Activated naive CD4-positive, alpha-beta T cell treated with anti-CD3 and anti-CD28 coated beads, Interleukin-2, amount 50 U/mL, for 16 hours (primary cell): ENCODE data around the gene SOBP.
A peak's percentile ranks its signal among the peaks of the same experiment; 100 is the strongest.

ENCODE experiments used
- DNase-seq: peaks from one replicate; pipeline ENCODE4 v3.0.0-alpha.2; 2020

The SOBP gene

DNA sequence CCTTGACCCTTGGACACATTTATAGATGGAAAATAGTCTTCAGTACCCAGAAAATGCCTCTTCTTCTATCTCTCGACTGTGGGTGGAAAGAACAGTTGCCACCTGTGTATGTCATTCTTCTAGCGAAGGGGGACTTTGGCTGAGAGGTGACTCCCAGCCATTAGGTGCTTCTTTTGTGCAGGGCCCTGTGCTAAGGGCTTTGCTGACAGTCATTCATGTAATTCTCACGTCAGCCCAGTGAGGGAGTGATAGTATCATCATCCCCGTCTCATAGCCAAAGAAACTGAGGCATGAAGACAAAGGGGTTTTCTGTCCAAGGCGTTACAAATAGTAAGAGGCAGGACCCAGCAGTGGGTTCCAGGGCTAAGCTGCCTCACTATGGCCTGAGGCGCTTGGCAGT, 173.4 kb downstream of the SOBP start:
- no peak for DNase-seq

DNA sequence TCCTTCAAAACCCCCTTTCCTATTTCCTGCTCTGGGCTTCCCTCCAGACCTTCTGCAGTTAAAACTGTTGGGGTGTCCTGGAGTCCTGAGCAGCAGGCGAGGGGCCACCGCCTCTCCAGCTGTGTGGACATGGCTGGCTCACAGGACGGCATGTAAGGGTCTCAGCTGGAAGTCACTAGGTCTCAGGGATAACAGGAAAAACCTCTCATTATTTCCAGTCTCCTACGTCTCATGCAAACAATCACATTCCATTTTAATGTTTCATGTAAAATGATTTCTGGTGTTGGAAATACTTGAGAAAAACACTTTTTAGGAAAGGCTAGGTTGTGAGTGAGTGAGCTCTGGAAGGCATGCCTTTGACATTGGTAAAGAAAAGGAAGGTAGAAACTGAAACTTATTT, 175.5 kb downstream of the SOBP start:
- DNase-seq: no peak

DNA sequence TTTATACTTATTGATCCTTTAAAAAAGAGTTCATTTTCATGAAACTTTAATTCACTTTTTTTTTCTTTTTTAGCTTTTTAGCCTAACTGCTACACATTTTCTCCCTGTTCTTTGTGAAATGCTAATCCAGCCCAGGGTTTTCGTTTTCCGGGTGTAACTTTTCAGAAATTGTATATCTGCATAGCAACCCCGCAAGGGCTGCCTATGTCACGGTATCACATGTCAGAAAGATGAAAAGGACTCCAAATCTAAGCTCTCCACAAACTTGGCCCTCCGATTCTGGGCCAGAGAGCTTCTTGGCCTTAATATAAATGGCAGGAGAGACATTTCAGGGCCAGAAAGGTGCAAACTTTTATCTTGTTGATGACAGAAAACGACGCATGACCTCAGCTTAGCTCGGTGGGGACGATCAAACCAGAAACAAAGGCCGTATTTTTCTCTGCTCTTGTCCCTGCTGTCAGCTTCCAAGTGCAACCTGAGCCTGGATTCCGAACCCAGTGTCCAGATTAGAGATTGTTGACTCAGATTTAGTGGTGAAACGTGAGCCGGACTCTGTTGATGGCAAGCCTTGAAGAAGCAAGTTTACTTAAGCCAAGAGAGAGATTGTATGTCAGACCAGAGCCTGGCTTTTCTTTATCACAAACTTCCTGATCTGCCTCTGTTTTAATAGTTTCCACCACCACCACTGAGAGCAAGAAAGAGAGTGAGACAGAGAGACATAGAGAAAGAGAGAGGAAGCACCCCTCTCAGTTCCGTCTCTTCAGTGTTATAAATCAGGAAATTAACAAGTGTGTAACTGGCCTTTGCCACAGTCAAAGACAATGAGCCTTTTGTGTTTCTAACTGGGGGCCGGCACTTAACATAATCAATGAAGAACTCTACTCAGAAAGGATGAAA, 176.4 kb downstream of the SOBP start:
- no peak for DNase-seq

DNA sequence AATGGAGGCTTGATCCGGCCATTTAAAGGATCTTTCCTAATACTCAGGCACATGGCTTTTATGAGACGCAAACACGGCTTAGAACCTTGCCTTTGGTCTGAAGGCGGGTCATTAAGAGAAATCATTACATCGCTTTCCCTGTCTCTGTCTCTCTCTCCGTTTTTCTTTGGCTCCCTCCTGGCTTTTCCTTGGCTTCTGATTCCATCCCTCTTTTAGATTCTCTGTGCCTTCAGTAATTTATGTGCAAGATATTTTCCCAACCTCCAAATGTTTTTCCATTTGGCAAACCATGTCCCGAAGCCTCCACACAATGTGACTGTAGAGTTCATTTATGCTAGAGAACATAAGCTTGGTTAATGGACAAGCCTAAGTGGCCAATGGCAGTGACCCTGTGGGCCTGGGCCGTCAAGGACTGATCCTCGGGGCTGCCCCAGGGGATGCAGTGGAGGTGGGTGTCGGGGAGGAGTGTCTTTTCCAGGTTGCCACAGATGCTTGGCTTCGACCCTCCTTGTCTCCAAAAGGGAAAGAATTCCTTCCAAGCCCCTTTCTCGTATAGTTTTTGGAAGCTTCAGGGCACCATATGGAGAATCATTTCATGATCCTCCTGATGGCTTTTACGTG, 177.2 kb downstream of the SOBP start:
- no peak for DNase-seq

DNA sequence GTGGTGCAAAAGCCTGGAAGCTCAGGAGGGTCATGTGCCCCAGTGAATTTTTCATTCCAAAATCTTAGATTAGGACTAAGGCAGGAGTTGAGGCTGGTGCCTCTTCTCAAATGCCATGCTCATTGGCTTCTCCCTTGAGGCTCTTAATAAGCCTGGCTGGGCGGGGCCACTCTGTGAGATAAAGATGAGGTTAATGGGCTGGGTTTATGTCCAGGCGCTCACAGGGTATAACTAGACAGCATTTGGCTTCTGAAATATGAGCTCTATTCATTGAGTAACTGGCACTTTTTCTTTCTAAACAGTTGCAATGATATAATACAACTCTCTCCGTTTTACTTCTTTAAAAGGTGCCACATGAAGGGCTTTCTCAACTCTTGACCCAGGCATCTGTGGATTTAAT, 177.9 kb downstream of the SOBP start:
- DNase-seq: no peak

DNA sequence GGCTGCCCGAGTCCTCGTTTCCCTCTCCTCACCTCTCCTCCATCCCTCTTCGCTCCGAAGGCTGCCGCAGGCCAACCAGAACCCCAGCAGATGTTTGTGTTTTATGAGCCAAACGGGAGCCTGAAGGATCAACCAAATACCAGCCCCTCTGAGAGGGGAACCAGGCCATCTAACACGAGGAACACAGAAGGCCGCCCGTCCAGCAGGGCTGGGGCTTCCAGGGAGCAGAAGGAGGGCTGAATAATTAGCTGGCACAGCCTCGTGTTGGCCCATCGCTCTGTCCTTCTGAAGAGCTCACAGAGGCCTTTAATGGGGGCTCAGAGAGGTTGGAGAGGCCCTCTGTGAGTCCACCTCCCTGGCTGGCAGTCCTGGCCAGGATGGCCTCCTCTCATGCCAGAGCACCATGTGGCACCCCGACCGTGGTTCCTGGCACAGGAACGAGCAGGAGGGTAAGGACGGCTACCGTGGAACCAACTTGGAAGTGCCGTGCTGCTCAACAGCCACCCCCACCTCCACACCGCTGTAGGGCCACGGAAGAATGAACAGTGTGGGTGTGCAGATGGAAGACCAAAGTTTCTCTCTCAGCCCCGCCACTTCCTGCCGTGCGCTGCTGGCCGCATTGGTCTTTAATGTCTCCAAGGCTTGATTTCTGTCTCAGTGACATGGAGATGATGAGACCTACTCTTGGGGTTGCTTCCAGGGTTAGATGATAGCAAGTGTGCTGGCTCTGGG, 179.0 kb downstream of the SOBP start:
- DNase-seq: peak; percentile 18

DNA sequence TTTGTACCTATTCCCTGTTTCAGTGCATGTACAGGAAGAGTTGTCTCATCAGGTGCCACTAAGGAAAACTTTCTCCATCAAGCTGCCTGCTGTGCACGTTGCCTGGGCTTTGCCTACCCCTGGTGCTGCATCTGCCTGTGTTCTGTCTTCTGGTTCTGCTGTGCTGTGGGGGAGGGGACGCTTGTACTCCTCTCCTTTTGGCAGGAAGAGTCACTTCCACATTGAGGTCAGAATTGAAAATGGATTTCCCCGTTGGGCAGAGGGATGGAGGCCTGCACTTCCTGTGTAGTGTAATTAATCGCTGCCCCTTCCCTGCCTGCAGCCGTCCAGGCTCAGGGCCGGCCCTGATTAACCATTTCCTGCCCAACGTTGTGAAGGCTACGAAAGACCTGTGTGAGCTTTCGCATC, 180.9 kb downstream of the SOBP start:
- DNase-seq: peak; percentile 17

DNA sequence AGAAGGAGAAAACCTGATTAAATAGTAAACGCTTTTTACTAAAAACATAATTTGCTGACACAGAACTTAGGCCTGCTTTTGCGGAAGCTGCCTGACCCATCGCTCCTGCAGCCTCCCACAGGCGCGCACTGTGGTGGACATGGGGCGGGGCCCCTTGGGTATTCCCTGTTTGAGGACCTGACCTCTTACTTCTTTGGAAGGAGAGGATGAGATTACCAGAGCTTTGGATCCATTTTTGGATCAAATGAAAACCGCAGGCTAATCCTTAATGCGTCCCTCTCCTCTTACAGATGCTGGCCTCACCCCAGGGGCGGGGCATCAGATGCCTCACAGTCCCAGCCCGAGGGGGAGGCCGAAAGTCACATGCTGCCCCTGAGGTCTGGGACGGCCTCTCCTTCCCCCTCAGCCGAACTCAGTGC, 183.2 kb downstream of the SOBP start:
- DNase-seq: no peak

DNA sequence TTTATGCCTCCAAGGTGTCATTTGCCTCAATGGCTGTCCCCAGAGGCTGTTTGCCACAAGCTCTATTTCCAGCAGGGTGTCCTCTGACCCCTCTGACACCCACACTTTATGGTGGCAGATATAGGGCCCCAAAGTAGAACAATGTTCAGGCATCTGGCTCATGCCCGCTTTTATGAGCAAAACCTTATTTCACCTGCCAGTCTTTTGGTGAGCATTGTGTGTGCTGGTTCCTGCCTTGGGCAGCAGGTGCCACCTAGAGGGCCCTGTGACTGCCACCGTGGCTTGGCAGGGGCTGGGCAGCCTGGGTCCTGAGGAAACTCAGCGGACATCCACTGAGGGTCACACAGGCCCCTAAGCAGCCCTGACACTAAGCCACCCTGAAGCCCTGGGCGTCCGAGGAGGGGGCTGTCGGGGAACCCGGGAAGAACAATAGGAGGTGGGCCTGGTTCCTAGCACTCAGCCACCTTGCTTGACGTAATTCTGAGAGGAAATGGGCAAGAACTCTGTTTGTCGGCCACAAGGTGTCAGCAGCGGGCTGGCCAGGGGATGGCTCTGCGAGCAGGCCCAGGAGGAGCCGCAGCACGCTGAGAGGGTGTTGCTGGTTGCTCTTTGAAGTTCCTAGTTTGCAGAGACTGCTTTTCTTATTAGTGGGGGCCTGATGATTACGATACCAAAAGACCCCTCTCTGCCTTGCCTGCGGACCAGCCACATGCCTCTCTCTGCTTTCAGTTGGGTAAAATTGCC, 185.2 kb downstream of the SOBP start:
- DNase-seq: peak; percentile 90

DNA sequence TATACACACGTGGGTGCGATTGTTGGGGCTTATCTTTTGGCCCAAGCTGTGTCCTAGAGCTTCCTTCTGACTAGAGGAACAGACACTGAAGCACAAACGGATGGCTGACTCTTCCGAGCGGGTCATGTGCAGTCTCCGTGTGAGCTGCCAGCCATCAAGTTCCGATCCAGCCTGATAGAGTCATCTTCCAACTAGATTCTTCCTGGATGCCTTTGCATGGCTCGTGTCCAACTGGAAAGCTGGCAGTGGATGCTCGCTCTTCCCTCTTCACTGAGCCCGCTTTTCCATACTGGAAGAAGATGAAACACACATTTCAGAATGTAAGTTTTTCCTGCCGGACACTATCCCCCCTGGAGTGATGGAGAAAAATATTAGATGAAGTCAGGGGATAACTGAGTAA, 186.1 kb downstream of the SOBP start:
- DNase-seq: no peak

DNA sequence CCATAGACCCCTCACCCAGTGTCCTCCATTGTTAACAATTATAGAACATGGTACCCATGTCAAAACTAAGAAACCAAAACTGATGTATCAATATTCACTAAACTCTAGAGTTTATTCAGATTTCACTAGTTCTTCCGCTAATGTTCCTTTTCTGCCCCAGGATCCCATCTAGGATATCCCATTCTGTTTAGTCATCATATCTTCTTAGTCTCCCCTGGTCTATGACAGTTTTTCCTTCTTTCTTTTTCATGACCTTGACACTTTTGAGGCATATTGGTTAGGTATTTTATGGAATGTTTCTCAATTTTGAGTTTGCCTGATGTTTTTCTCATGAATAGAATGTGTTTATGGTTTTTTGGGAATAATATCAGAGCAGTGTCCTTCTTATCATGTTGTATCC, 187.5 kb downstream of the SOBP start:
- DNase-seq: no peak

DNA sequence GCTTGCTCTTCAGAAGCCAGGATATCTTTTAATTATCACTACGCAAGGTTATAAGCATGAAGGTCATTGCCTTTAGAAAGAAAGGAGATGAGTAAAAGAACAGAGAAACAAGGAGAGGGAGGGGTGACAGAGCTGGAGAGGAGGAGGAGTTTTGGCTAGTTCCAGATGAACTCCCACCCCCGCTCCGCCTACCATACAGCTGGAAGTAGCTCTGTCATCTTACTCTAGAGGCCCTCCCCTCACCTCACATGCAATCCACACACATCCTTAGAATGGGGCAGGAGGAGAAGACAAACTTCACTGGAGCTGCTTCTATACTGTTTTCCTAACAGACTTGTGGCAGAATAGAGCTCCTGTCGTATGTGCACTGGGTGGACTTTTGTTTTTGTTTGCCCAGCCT, 189.5 kb downstream of the SOBP start:
- DNase-seq: no peak

DNA sequence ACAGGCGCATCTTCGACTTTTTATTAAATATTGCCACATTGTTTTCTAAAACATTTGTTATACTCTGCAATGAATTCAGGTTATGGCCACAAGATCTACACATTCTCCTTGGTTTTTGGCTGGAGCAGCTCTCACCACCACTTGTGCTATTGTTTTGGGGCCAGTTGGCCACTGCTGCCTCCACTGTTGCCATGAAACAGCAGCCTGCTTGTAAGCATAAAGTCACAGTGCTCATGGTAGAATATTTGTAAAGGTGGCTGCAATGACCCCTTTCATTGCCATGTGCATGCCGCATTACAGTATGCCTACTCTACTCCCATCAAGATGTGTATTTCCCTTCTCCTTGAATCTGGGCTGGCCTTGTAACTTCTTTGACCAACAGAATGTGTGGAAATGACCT, 192.8 kb downstream of the SOBP start:
- no peak for DNase-seq

DNA sequence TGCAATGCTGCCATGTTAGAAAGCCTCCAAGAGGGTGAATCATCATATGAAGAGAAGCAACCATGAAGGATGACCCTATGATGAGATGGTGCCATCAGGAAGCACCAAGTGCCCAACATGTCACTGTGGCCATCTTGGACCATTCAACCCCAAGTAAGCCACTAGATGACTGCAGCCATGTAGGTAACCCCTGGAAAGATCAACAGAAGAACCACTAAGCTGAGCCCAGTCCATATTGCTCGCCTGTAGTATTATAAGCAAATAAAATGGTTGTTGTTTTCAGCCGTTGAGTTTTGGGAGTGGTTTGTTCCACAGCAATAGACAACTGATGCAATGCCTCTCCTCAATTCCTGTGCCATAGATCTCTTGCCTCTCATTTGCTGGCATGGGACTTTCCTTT, 193.3 kb downstream of the SOBP start:
- DNase-seq: no peak

DNA sequence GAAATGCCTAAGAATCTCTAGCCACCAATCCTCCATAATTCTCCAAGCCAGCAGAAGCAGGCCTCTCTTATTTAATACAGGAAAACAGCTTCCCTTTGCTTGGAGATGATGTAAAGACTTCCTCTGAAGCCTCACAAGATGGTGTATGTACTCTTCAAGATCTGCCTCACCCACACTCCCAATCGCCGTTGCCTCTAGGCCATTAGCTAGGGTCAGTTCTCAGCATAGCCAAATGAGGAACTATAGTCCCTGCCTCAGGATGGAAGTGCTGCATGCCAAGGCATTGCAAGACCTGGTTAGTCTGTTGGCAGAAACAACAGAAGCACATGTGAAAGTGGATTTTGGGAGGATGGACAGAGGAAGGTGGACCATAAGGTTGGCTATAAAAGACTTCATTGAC, 195.1 kb downstream of the SOBP start:
- DNase-seq: no peak

DNA sequence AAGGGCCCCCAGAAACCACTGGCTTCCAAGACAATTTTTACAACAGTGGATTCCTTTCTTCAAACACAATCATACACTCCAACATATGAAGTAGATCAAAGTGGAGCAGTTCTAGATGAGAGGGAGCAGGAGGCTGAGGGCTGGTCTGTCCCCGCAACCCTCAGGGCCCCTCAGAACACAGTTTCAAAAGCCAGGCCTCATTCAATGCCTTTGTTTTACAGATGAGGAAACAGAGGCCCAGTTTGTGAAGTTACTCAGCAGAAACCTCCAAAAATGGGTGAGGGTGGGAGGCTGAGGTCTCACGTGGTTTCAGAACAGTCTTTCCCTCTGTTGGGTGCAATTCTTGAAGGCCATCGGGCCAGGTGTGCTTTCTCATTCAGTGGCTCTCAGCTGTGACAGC, 199.3 kb downstream of the SOBP start:
- no peak for DNase-seq

DNA sequence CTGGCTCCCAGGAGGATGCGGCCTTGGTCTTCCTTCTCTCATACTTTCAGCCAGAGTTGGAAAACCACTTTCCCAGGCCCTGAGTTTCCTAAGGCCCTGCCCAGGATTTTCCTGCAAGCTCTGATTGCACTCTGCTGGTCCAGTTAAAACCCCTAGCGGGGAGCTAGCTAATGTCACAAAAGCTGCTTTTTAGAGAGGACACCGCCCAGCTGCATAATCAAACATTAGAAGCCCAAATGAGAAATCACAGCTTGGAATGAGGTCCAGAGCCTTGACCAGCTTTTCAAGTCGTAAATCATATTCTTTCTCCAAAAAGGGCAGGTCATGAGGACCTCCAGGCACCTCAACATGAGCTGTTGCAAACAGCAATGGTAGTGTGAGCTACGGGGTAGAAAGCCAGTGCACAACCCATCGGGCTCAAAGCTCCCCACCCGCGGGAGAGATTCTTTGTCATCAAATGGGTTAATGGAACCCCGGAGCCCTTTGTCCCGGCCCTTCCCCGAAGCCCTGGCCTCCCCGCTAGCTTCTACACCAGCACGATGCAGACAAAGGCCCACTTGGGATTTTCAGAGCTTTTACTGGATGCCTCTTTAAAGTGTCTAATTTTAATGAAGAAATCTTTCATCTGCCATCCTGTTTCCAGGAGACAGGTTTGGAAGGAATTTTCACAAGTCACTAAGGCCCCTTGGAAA, 200.2 kb downstream of the SOBP start:
- DNase-seq: no peak

DNA sequence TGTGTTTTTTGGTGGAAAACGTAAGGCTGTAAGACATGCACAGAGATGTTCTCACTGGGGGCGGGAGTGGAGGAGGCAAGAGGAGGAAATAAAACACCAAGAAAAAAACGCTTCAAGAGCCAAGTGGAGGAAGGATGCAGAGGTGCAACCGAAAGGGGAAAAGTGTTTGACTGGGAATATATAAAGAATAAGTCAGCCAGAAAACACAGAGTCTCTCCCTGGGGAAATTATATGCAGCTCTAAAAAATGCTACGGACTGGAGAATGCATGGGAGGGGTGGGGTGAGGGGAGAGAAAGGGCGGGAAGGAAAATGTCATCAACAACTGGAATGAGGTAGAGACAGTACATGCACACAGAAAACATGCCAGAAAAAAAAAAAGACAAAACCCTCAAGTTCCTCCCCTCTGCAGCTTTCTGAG, 200.7 kb downstream of the SOBP start:
- DNase-seq: no peak

DNA sequence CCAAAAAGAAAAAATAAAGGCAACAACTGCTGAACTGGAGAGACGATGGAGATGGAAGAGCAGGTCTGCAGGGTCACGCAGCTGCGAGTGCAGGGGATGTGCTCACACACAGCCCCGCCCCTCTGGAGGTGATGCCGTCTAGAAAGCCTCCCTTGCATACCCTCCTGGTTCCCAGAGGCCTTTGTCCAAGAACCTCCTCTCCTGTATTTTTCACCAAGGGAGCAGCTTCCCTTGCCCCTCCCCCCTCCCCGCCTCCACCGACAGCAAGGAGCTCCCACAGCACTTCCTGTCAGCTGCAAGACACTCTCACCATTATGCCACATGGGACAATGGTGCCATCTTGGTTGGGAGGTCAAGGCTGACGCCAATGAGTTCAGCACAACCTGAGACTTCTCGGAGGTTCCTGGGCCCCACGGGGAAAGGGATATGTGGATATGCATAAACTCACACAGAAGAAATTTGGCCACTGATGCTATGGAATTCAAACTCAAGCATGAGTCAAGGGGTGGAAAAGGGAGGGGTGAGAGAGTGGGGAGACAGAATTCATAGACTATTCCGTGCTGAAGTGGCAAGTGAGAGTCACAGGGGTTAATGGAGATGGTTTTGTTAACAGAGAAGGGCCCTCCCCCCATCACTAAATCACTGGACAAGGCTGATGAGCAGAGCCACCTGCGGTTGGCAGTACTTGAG, 201.3 kb downstream of the SOBP start:
- no peak for DNase-seq

DNA sequence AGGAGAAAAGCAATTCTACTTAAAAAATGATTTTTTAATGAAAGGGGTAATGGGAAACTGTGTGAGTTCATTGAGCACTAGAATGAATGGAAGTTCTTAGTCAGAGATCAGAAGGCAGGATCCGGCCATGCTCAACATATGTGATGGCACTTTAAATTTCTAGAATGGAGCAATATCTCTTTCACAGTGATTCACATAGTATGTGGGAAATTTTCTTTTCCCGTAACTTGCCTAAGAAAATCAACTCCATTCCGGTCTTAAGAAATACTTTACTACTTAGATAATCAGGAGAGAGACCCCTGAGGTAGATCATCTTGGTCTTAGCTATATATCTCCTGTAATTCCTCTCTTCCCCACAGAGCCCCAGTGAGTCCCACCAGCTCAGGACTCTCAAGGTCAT, 202.4 kb downstream of the SOBP start:
- DNase-seq: no peak

DNA sequence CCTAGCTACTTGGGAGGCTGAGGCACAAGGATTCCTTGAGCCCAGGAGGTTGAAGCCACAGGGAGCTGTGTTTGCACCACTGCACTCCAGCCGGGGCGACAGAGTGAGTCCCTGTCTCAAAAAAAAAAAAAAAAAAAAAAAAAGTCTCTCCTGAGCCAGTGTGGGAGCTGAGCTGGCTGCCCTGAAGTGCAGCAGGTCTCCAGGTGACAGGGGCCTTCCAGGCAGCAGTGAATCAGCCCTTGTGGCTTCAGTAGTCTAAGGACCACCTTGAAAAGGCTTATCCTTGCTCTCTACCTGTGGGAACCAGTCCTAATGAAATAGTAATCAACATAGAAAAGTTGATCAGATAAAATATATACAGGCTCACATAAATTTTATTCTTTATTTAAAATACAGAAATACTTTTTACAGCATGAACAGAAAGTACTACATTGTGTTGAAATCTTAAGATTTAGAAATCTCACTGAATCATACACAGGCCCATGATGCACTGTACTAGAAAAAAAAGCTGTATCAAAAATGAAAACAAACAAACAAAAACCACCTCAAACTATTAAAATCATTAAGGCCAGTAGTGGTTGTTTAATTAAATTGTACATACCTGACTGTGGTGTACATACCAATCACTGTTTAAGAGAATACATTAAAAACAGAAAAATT, 205.3 kb downstream of the SOBP start:
- DNase-seq: no peak
